Measurements from ENCODE around the gene POPDC2.
"Not testable (repeated sequence)": the region's sequence is repeated elsewhere in the genome, so short reads cannot be mapped to it uniquely, and the experiment has no call there.

POPDC2 gene

GRCh38 chr3:119613872-119614271, 46.5 kb downstream of the POPDC2 start:
- DNase-seq (ENCODE audit: low read depth in 2 of 2): no peak

- no peak for DNase-seq (ENCODE audit: low read depth in 2 of 2)
These were observed 47.2 kb downstream of the POPDC2 start for GRCh38 chr3:119613201-119613600.

GRCh38 chr3:119611664-119612063, 48.7 kb downstream of the POPDC2 start:
- DNase-seq (ENCODE audit: low read depth in 2 of 2): no peak

- no peak for DNase-seq (ENCODE audit: low read depth in 2 of 2)
These were observed 51.1 kb downstream of the POPDC2 start for GRCh38 chr3:119609301-119609700.

GRCh38 chr3:119608405-119609000, 51.9 kb downstream of the POPDC2 start:
- DNase-seq (ENCODE audit: low read depth in 2 of 2): no peak

- no peak for DNase-seq (ENCODE audit: low read depth in 2 of 2)
These were observed 55.5 kb downstream of the POPDC2 start for GRCh38 chr3:119604878-119605277.

GRCh38 chr3:119602676-119603075, 57.7 kb downstream of the POPDC2 start:
- no peak for DNase-seq (ENCODE audit: low read depth in 2 of 2)

GRCh38 chr3:119601154-119601553, 59.2 kb downstream of the POPDC2 start:
- DNase-seq (ENCODE audit: low read depth in 2 of 2): no peak

GRCh38 chr3:119600732-119601131, 59.7 kb downstream of the POPDC2 start:
- DNase-seq (ENCODE audit: low read depth in 2 of 2): no peak

- no peak for DNase-seq (ENCODE audit: low read depth in 2 of 2)
These were observed 60.7 kb downstream of the POPDC2 start for GRCh38 chr3:119599558-119600174.

- DNase-seq (ENCODE audit: low read depth in 2 of 2): no peak
These were observed 61.8 kb downstream of the POPDC2 start for GRCh38 chr3:119598410-119599098.

- no peak for DNase-seq (ENCODE audit: low read depth in 2 of 2)
These were observed 62.7 kb downstream of the POPDC2 start, which contains the start of gene PLA1A for GRCh38 chr3:119597548-119598288. Gene PLA1A, plus strand, starts transcription at chr3:119597885. Its CDS starts 29 bp downstream, at chr3:119597914.

- DNase-seq (ENCODE audit: low read depth in 2 of 2): no peak
These were observed 64.0 kb downstream of the POPDC2 start for GRCh38 chr3:119596398-119596797.

GRCh38 chr3:119595639-119596334, 64.6 kb downstream of the POPDC2 start:
- no peak for DNase-seq (ENCODE audit: low read depth in 2 of 2)

GRCh38 chr3:119594929-119595328, 65.5 kb downstream of the POPDC2 start:
- not testable (repeated sequence) for DNase-seq (ENCODE audit: low read depth in 2 of 2)

- no peak for DNase-seq (ENCODE audit: low read depth in 2 of 2)
These were observed 66.3 kb downstream of the POPDC2 start for GRCh38 chr3:119594066-119594465.

GRCh38 chr3:119592861-119593260, 67.5 kb downstream of the POPDC2 start:
- DNase-seq (ENCODE audit: low read depth in 2 of 2): no peak

Data from stimulated activated CD8-positive, alpha-beta memory T cell treated with anti-CD3 and anti-CD28 coated beads, Interleukin-7, amount 100 ng/mL, for 1 hour (primary cell).